GM23338 (cell line): ENCODE data around the gene BANK1. TPM values are rescaled to one million over a fixed set of nuclear protein-coding genes. Genes with fewer than 3 reads are reported as not detected.

Experiments
- ATAC-seq: fragments of 200-7000 bp; cut with Tn5 transposase; 3 replicates; pipeline ENCODE4 v1.9.1; 2020
- DNase-seq: peaks from one replicate; pipeline ENCODE4 v3.0.0-alpha.2; 2015; ENCODE audit warnings: low spot score
- H2AFZ ChIP-seq: fragments of 200-600 bp; sonication (generic); 2 replicates; pipeline ENCODE4 v1.8.0; 2016; ENCODE audit warnings: antibody characterized with exemption, mild to moderate bottlenecking, moderate library complexity
- H3F3A ChIP-seq: fragments of 200-600 bp; sonication (generic); replicated peaks from 2 replicates; pipeline ENCODE4 v1.8.0; 2017; ENCODE audit warnings: antibody characterized with exemption, mixed run types, low read depth
- H3K27ac ChIP-seq: fragments of 200-600 bp; sonication (generic); 2 replicates; pipeline ENCODE4 v1.6.1; 2016; ENCODE audit warnings: low read depth
- H3K27me3 ChIP-seq: fragments of 200-600 bp; sonication (generic); 2 replicates; pipeline ENCODE4 v1.8.0; 2016; ENCODE audit warnings: mild to moderate bottlenecking, mixed run types, moderate library complexity; ENCODE audit not compliant: insufficient read depth
- H3K36me3 ChIP-seq: fragments of 200-600 bp; sonication (generic); 2 replicates; pipeline ENCODE4 v1.8.0; 2016; ENCODE audit warnings: mild to moderate bottlenecking; ENCODE audit not compliant: insufficient read depth
- H3K4me1 ChIP-seq: fragments of 200-600 bp; sonication (generic); 2 replicates; pipeline ENCODE4 v1.8.0; 2016; ENCODE audit warnings: mild to moderate bottlenecking, moderate library complexity; ENCODE audit not compliant: insufficient read depth
- H3K4me2 ChIP-seq: fragments of 200-600 bp; sonication (generic); 2 replicates; pipeline ENCODE4 v1.7.1; 2017; ENCODE audit warnings: mixed run types
- H3K4me3 ChIP-seq: fragments of 200-600 bp; sonication (generic); 2 replicates; pipeline ENCODE4 v1.6.1; 2016; ENCODE audit warnings: mixed run types
- H3K79me2 ChIP-seq: fragments of 200-600 bp; sonication (generic); replicated peaks from 2 replicates; pipeline ENCODE4 v1.8.0; 2017; ENCODE audit warnings: mild to moderate bottlenecking; ENCODE audit not compliant: insufficient read depth
- H3K9me2 ChIP-seq: fragments of 200-600 bp; sonication (generic); 2 replicates; pipeline ENCODE4 v1.8.0; 2017; ENCODE audit not compliant: insufficient read depth
- H4K20me1 ChIP-seq: fragments of 200-600 bp; sonication (generic); replicated peaks from 2 replicates; pipeline ENCODE4 v1.8.0; 2017; ENCODE audit warnings: mild to moderate bottlenecking; ENCODE audit not compliant: insufficient read depth
- H3K27ac Mint-ChIP-seq: 2 replicates; pipeline ENCODE4 v1.8.0; 2020; ENCODE audit warnings: inconsistent platforms, mild to moderate bottlenecking, moderate library complexity, mixed read lengths
- H3K27me3 Mint-ChIP-seq: 3 replicates; pipeline ENCODE4 v1.8.0; 2022; ENCODE audit warnings: low read depth, mild to moderate bottlenecking, moderate library complexity, mixed read lengths, inconsistent platforms; ENCODE audit not compliant: insufficient read depth, poor library complexity
- H3K36me3 Mint-ChIP-seq: 3 replicates; pipeline ENCODE4 v1.8.0; 2021; ENCODE audit warnings: low read depth, mild to moderate bottlenecking, inconsistent platforms, moderate library complexity, mixed read lengths
- H3K4me1 Mint-ChIP-seq: 3 replicates; pipeline ENCODE4 v1.8.0; 2020; ENCODE audit warnings: mild to moderate bottlenecking, inconsistent platforms, mixed read lengths
- H3K4me3 Mint-ChIP-seq: 3 replicates; pipeline ENCODE4 v1.8.0; 2021; ENCODE audit warnings: moderate library complexity, mild to moderate bottlenecking, inconsistent platforms, mixed read lengths
- H3K9me3 Mint-ChIP-seq: 3 replicates; pipeline ENCODE4 v1.8.0; 2020; ENCODE audit warnings: moderate library complexity, mild to moderate bottlenecking, inconsistent platforms, mixed read lengths
- CREB1 ChIP-seq: fragments of 250-450 bp; sonication (Bioruptor Pico); IDR thresholded peaks from 2 replicates; pipeline ENCODE4 v1.5.0; 2020; ENCODE audit warnings: low read depth, mild to moderate bottlenecking, moderate library complexity
- ETS1 ChIP-seq: IDR thresholded peaks from 2 replicates; pipeline ENCODE4 v1.6.1; 2016; ENCODE audit warnings: antibody characterized with exemption
- EZH2 ChIP-seq: fragments of 200-600 bp; sonication (generic); IDR thresholded peaks from one replicate; pipeline ENCODE4 v1.8.0; 2017; ENCODE audit warnings: antibody characterized with exemption, mild to moderate bottlenecking, low read depth; ENCODE audit not compliant: unreplicated experiment
- EZH2phosphoT487 ChIP-seq: fragments of 200-600 bp; sonication (generic); IDR thresholded peaks from one replicate; pipeline ENCODE4 v1.8.1; 2018; ENCODE audit warnings: antibody characterized with exemption; ENCODE audit not compliant: unreplicated experiment
- JUNB ChIP-seq: IDR thresholded peaks from one replicate; pipeline ENCODE4 v1.6.1; 2016; ENCODE audit warnings: antibody characterized with exemption; ENCODE audit not compliant: unreplicated experiment
- NANOG ChIP-seq: IDR thresholded peaks from 2 replicates; pipeline ENCODE4 v1.6.1; 2016; ENCODE audit warnings: antibody characterized with exemption, borderline replicate concordance
- POLR2AphosphoS5 ChIP-seq: IDR thresholded peaks from 2 replicates; pipeline ENCODE4 v1.6.1; 2016; ENCODE audit warnings: antibody characterized with exemption, low read depth
- REST ChIP-seq: IDR thresholded peaks from one replicate; pipeline ENCODE4 v1.6.1; 2018; ENCODE audit warnings: antibody characterized with exemption; ENCODE audit not compliant: unreplicated experiment
- STAT1 ChIP-seq: IDR thresholded peaks from one replicate; pipeline ENCODE4 v1.6.1; 2016; ENCODE audit warnings: antibody characterized with exemption; ENCODE audit not compliant: unreplicated experiment
- ZNF114 ChIP-seq: fragments of 250-450 bp; sonication (Bioruptor Pico); IDR thresholded peaks from 2 replicates; pipeline ENCODE4 v1.5.0; 2020; ENCODE audit warnings: mild to moderate bottlenecking, moderate library complexity
- ZNF331 ChIP-seq: fragments of 250-450 bp; sonication (Bioruptor Pico); IDR thresholded peaks from 2 replicates; pipeline ENCODE4 v1.5.0; 2020; ENCODE audit warnings: low read depth, mild to moderate bottlenecking, moderate library complexity
- ZNF462 ChIP-seq: fragments of 250-450 bp; sonication (Bioruptor Pico); IDR thresholded peaks from 2 replicates; pipeline ENCODE4 v1.5.0; 2020; ENCODE audit warnings: mild to moderate bottlenecking, moderate library complexity
- polyA plus RNA-seq: library from polyadenylated mRNA; unstranded; fragments of >200 nt; fragmentation: Nextera tagmentation; extraction: Ambion mirVana; gene quantifications from 2 replicates; pipeline ENCODE4 v1.2.1, GENCODE V29; 2016
- total RNA-seq: library from RNA; depleted of rRNA; stranded (reverse); fragments of >200 nt; shearing (Covaris generic); gene quantifications from 2 replicates; pipeline ENCODE4 v1.2.3, GENCODE V29; 2014
- TF ChIP-seq, protein P1 (sequence below), 2 experiments: fragments of 200-600 bp in 1 of 2; sonication (generic) in 1 of 2; conservative IDR thresholded peaks; 2 replicates each; pipeline versions ENCODE4 v1.5.1 to v1.6.1; 2016 to 2017; ENCODE audit warnings: antibody characterized with exemption in 2 of 2, low read depth in 2 of 2, mild to moderate bottlenecking in 2 of 2, moderate library complexity in 1 of 2

The BANK1 gene
- total and polyA plus RNA-seq, 2 experiments from 2014 or later: 0.86 to 0.87 TPM

- Histone ChIP-seq H3K9me2 (no peaks in the 10 kb centered on the region), H4K20me1 (no peaks in the 10 kb centered on the region), H3K4me1 (no peaks in the 10 kb centered on the region), H3K36me3 (no peaks in the 10 kb centered on the region), H3K27me3 (no peaks in the 10 kb centered on the region), H3K27ac (no peak overlapping the region), H3F3A (no peaks in the 10 kb centered on the region), H2AFZ (peak overlapping the region; percentile 67; the same call in 1 of the 2 replicates), H3K4me2 (no peak overlapping the region), H3K4me3 (no peak overlapping the region), H3K79me2 (no peaks in the 10 kb centered on the region)
- DNase-seq (no peak), ATAC-seq (no peak)
- Mint-ChIP-seq H3K9me3 (no peaks in the 10 kb centered on the region), H3K36me3 (no peaks in the 10 kb centered on the region), H3K4me3 (no peak overlapping the region), H3K4me1 (peaks cover 8% of the 10 kb centered on the region; the same call in 2 of the 3 replicates), H3K27me3 (no peaks in the 10 kb centered on the region), H3K27ac (no peak overlapping the region)
- TF ChIP-seq POLR2AphosphoS5 (no peak), JUNB (no peak), EZH2 (no peak), NANOG (no peak), ZNF462 (CRISPR knock-in tag) (no peak), STAT1 (no peak), CREB1 (CRISPR knock-in tag) (no peak), ZNF114 (no peak), REST (no peak), EZH2phosphoT487 (no peak), ZNF331 (CRISPR knock-in tag) (no peak), ETS1 (no peak)
- TF ChIP-seq, protein P1, sequence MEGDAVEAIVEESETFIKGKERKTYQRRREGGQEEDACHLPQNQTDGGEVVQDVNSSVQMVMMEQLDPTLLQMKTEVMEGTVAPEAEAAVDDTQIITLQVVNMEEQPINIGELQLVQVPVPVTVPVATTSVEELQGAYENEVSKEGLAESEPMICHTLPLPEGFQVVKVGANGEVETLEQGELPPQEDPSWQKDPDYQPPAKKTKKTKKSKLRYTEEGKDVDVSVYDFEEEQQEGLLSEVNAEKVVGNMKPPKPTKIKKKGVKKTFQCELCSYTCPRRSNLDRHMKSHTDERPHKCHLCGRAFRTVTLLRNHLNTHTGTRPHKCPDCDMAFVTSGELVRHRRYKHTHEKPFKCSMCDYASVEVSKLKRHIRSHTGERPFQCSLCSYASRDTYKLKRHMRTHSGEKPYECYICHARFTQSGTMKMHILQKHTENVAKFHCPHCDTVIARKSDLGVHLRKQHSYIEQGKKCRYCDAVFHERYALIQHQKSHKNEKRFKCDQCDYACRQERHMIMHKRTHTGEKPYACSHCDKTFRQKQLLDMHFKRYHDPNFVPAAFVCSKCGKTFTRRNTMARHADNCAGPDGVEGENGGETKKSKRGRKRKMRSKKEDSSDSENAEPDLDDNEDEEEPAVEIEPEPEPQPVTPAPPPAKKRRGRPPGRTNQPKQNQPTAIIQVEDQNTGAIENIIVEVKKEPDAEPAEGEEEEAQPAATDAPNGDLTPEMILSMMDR (conservative IDR thresholded peaks at IDR 0.05; ENCODE audit: low read depth in 2 of 2): no peak
These were observed 177.3 kb downstream of the BANK1 start for GRCh38 chr4:101967697-101968346.
